ENCODE measurements around the gene PRIM2.
"Not testable (repeated sequence)": the region's sequence is repeated elsewhere in the genome, so short reads cannot be mapped to it uniquely, and the experiment has no call there.

The PRIM2 gene

GRCh38 chr6:57610612-57611011, 293.2 kb downstream of the PRIM2 start:
- not testable (repeated sequence) for DNase-seq (ENCODE audit: low read depth)

- not testable (repeated sequence) for DNase-seq (ENCODE audit: low read depth)
These were observed 301.5 kb downstream of the PRIM2 start for GRCh38 chr6:57618959-57619358.

GRCh38 chr6:57631773-57632172, 314.3 kb downstream of the PRIM2 start:
- DNase-seq (ENCODE audit: low read depth): not testable (repeated sequence)

GRCh38 chr6:57658526-57658925, 341.1 kb downstream of the PRIM2 start:
- peak; percentile 8 for DNase-seq (ENCODE audit: low read depth)

- DNase-seq (ENCODE audit: low read depth): not testable (repeated sequence)
These were observed 342.4 kb downstream of the PRIM2 start for GRCh38 chr6:57659794-57660193.

- not testable (repeated sequence) for DNase-seq (ENCODE audit: low read depth)
These were observed 343.5 kb downstream of the PRIM2 start for GRCh38 chr6:57660940-57661339.

GRCh38 chr6:57668108-57668507, 350.7 kb downstream of the PRIM2 start:
- DNase-seq (ENCODE audit: low read depth): not testable (repeated sequence)

GRCh38 chr6:57671237-57671636, 353.8 kb downstream of the PRIM2 start:
- DNase-seq (ENCODE audit: low read depth): not testable (repeated sequence)

GRCh38 chr6:57671937-57672627, 354.7 kb downstream of the PRIM2 start:
- peak; percentile 69 for DNase-seq (ENCODE audit: low read depth)

GRCh38 chr6:57673281-57673680, 355.9 kb downstream of the PRIM2 start:
- not testable (repeated sequence) for DNase-seq (ENCODE audit: low read depth)

- not testable (repeated sequence) for DNase-seq (ENCODE audit: low read depth)
These were observed 358.0 kb downstream of the PRIM2 start for GRCh38 chr6:57675386-57675785.

- not testable (repeated sequence) for DNase-seq (ENCODE audit: low read depth)
These were observed 379.0 kb downstream of the PRIM2 start for GRCh38 chr6:57696382-57696781.
